Panc1 (cell line): Measurements from ENCODE around the gene TMEM154.

Experiments
- TF ChIP-seq, protein P1 (sequence below): fragments of 450-650 bp; IDR thresholded peaks from 2 replicates; pipeline ENCODE4 v1.5.1; 2017; ENCODE audit warnings: mild to moderate bottlenecking
- TF ChIP-seq, protein P2 (sequence below), 2 experiments: IDR thresholded peaks; 2 replicates each; pipeline ENCODE4 v1.6.1; 2011 to 2012; ENCODE audit warnings: low read depth in 2 of 2, control low read depth in 1 of 2, low read length in 1 of 2, mild to moderate bottlenecking in 1 of 2, moderate library complexity in 1 of 2; ENCODE audit not compliant: insufficient read depth in 1 of 2

DNA sequence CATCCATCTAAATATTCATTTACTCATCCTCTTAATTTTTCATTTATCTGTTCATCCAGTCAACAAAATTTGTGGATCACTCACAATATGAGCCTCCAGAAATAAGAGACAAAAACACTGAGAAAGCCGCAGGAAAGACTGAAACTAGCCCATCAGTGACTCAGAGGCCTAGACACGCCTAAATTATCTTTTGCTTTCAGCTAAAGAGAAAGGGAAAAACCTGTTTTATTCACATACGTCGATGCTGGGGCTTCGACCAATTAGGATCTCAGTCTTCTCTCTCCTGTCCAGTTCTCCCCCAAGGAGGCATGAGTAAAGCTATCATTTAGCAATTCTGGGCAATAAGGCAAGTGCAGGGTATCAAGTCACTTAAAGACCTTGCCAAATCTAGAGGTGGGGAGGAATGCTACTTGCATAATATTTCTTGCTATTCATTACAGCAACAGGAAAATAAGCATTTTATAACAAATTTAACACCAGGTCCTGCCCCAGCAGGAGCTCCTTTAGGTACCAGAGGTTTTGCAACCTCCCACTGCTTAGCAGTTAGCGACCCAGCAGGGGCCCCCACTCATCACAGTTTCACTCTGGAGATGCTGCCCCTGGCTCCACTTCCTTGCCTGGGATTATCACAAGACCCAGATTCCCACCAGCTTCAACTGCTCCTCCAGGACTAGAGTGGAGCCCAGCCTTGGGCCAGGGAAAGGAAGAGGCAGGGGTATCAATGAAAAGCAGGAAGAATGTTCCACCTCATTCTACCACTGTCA, 30.1 kb upstream of the TMEM154 start:
- TF ChIP-seq, protein P1, sequence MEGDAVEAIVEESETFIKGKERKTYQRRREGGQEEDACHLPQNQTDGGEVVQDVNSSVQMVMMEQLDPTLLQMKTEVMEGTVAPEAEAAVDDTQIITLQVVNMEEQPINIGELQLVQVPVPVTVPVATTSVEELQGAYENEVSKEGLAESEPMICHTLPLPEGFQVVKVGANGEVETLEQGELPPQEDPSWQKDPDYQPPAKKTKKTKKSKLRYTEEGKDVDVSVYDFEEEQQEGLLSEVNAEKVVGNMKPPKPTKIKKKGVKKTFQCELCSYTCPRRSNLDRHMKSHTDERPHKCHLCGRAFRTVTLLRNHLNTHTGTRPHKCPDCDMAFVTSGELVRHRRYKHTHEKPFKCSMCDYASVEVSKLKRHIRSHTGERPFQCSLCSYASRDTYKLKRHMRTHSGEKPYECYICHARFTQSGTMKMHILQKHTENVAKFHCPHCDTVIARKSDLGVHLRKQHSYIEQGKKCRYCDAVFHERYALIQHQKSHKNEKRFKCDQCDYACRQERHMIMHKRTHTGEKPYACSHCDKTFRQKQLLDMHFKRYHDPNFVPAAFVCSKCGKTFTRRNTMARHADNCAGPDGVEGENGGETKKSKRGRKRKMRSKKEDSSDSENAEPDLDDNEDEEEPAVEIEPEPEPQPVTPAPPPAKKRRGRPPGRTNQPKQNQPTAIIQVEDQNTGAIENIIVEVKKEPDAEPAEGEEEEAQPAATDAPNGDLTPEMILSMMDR = no peak
- TF ChIP-seq, protein P2, sequence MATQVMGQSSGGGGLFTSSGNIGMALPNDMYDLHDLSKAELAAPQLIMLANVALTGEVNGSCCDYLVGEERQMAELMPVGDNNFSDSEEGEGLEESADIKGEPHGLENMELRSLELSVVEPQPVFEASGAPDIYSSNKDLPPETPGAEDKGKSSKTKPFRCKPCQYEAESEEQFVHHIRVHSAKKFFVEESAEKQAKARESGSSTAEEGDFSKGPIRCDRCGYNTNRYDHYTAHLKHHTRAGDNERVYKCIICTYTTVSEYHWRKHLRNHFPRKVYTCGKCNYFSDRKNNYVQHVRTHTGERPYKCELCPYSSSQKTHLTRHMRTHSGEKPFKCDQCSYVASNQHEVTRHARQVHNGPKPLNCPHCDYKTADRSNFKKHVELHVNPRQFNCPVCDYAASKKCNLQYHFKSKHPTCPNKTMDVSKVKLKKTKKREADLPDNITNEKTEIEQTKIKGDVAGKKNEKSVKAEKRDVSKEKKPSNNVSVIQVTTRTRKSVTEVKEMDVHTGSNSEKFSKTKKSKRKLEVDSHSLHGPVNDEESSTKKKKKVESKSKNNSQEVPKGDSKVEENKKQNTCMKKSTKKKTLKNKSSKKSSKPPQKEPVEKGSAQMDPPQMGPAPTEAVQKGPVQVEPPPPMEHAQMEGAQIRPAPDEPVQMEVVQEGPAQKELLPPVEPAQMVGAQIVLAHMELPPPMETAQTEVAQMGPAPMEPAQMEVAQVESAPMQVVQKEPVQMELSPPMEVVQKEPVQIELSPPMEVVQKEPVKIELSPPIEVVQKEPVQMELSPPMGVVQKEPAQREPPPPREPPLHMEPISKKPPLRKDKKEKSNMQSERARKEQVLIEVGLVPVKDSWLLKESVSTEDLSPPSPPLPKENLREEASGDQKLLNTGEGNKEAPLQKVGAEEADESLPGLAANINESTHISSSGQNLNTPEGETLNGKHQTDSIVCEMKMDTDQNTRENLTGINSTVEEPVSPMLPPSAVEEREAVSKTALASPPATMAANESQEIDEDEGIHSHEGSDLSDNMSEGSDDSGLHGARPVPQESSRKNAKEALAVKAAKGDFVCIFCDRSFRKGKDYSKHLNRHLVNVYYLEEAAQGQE (IDR thresholded peaks at IDR 0.05; ENCODE audit: insufficient read depth in 1 of 2, low read depth in 2 of 2, low read length in 1 of 2) = no peak
